ENCODE measurements around the gene PRKN.

Gene PRKN

DNA sequence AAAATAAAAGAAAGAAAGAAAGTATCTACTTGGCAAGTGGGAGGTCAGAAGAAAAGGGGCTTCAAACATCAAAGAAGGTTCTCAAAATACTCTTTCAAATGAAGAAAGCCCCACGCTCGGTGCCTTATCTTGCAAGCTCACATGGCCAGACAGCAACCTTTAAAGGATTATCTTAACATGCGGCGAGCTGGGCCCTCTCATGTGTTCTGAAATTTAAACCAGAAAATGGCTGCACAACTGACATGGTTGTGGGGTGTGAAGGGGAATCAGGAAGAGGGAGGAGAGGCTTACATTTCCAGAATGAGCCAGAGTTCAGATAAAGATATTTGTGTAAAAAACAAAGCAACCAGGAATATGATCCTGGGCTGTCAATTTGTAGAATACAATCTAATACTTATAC lies 363.1 kb downstream of the PRKN start:
- Histone ChIP-seq H3K36me3 (ENCODE audit: control insufficient read depth in 1 of 2, insufficient read depth in 2 of 2, low read length in 2 of 2) (no peaks in the 10 kb centered on the region), H3K9ac (ENCODE audit: low read depth in 1 of 2, low read length in 2 of 2) (no peak overlapping the region), H3K27ac (ENCODE audit: low read depth, low read length) (no peak overlapping the region), H3K4me1 (ENCODE audit: control insufficient read depth in 1 of 2, insufficient read depth in 2 of 2, low read length in 2 of 2) (no peaks in the 10 kb centered on the region), H3K4me3 (ENCODE audit: low read depth in 1 of 2, low read length in 2 of 2) (no peak overlapping the region), H3K27me3 (ENCODE audit: control insufficient read depth in 1 of 2, insufficient read depth in 2 of 2, low read length in 2 of 2) (no peaks in the 10 kb centered on the region), H3K9me3 (ENCODE audit: control insufficient read depth in 1 of 2, low read length in 2 of 2) (no peaks in the 10 kb centered on the region)

DNA sequence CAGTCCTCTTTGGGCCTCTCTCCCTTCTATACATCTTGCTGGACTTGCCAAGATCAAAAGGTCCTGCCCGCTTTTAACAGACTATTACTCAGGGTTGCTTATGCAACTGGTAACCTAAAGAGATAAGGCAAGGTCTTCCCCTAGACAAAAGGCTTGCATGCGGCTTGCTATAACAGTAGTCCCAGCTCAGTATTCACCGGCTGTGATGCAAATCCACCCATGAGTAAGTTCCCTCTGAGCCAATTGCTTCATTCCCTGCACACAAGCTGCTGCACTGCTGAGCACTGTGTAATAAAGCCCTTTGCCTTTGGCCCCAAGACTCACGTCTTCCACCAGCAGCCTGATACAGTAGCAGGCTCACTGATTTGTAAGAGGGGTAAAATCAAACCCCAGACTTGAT lies 363.8 kb downstream of the PRKN start:
- H3K9me3 ChIP-seq (ENCODE audit: control insufficient read depth in 1 of 2, low read length in 2 of 2) = no peaks in the 10 kb centered on the region
- H3K27me3 ChIP-seq (ENCODE audit: control insufficient read depth in 1 of 2, insufficient read depth in 2 of 2, low read length in 2 of 2) = no peaks in the 10 kb centered on the region
- no peak overlapping the region for H3K4me3 ChIP-seq (ENCODE audit: low read depth in 1 of 2, low read length in 2 of 2)
- no peaks in the 10 kb centered on the region for H3K36me3 ChIP-seq (ENCODE audit: control insufficient read depth in 1 of 2, insufficient read depth in 2 of 2, low read length in 2 of 2)
- no peaks in the 10 kb centered on the region for H3K4me1 ChIP-seq (ENCODE audit: control insufficient read depth in 1 of 2, insufficient read depth in 2 of 2, low read length in 2 of 2)
- H3K9ac ChIP-seq (ENCODE audit: low read depth in 1 of 2, low read length in 2 of 2) = no peak overlapping the region
- no peak overlapping the region for H3K27ac ChIP-seq (ENCODE audit: low read depth, low read length)

- Histone ChIP-seq H3K27ac (ENCODE audit: low read depth, low read length) (no peak overlapping the region), H3K36me3 (ENCODE audit: control insufficient read depth in 1 of 2, insufficient read depth in 2 of 2, low read length in 2 of 2) (no peaks in the 10 kb centered on the region), H3K27me3 (ENCODE audit: control insufficient read depth in 1 of 2, insufficient read depth in 2 of 2, low read length in 2 of 2) (no peaks in the 10 kb centered on the region), H3K4me1 (ENCODE audit: control insufficient read depth in 1 of 2, insufficient read depth in 2 of 2, low read length in 2 of 2) (no peaks in the 10 kb centered on the region), H3K9ac (ENCODE audit: low read depth in 1 of 2, low read length in 2 of 2) (no peak overlapping the region), H3K9me3 (ENCODE audit: control insufficient read depth in 1 of 2, low read length in 2 of 2) (no peaks in the 10 kb centered on the region), H3K4me3 (ENCODE audit: low read depth in 1 of 2, low read length in 2 of 2) (no peak overlapping the region)
Measured at GRCh38 chr6:162360901-162361567, 366.5 kb downstream of the PRKN start.

GRCh38 chr6:162358625-162359024 lies 368.9 kb downstream of the PRKN start:
- Histone ChIP-seq H3K27ac (ENCODE audit: low read depth, low read length) (no peak overlapping the region), H3K4me1 (ENCODE audit: control insufficient read depth in 1 of 2, insufficient read depth in 2 of 2, low read length in 2 of 2) (no peaks in the 10 kb centered on the region), H3K4me3 (ENCODE audit: low read depth in 1 of 2, low read length in 2 of 2) (no peak overlapping the region), H3K9me3 (ENCODE audit: control insufficient read depth in 1 of 2, low read length in 2 of 2) (no peaks in the 10 kb centered on the region), H3K36me3 (ENCODE audit: control insufficient read depth in 1 of 2, insufficient read depth in 2 of 2, low read length in 2 of 2) (no peaks in the 10 kb centered on the region), H3K9ac (ENCODE audit: low read depth in 1 of 2, low read length in 2 of 2) (no peak overlapping the region), H3K27me3 (ENCODE audit: control insufficient read depth in 1 of 2, insufficient read depth in 2 of 2, low read length in 2 of 2) (no peaks in the 10 kb centered on the region)

- Histone ChIP-seq H3K4me1 (ENCODE audit: control insufficient read depth in 1 of 2, insufficient read depth in 2 of 2, low read length in 2 of 2) (no peaks in the 10 kb centered on the region), H3K4me3 (ENCODE audit: low read depth in 1 of 2, low read length in 2 of 2) (no peak overlapping the region), H3K9me3 (ENCODE audit: control insufficient read depth in 1 of 2, low read length in 2 of 2) (no peaks in the 10 kb centered on the region), H3K27ac (ENCODE audit: low read depth, low read length) (no peak overlapping the region), H3K36me3 (ENCODE audit: control insufficient read depth in 1 of 2, insufficient read depth in 2 of 2, low read length in 2 of 2) (no peaks in the 10 kb centered on the region), H3K9ac (ENCODE audit: low read depth in 1 of 2, low read length in 2 of 2) (no peak overlapping the region), H3K27me3 (ENCODE audit: control insufficient read depth in 1 of 2, insufficient read depth in 2 of 2, low read length in 2 of 2) (no peaks in the 10 kb centered on the region)
Measured at GRCh38 chr6:162345051-162345511, 382.5 kb downstream of the PRKN start.

DNA sequence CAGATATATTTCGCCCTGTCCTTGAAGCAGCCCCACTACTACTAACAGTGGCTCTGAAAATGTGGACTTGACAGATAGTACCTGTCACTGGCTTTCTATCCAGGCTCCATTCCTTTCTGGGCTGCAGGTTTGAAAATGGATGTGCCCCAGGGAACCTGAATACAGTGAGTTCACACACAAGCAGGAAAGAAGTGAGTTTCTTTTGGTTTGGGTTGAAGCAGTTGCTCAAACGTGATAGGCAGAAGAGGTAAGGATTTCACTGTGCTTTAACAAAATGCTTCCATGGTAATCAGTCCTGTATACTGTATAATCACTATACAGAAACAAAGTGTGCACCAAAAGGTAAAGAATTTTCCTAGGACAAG lies 382.9 kb downstream of the PRKN start:
- no peaks in the 10 kb centered on the region for H3K4me1 ChIP-seq (ENCODE audit: control insufficient read depth in 1 of 2, insufficient read depth in 2 of 2, low read length in 2 of 2)
- no peaks in the 10 kb centered on the region for H3K27me3 ChIP-seq (ENCODE audit: control insufficient read depth in 1 of 2, insufficient read depth in 2 of 2, low read length in 2 of 2)
- H3K4me3 ChIP-seq (ENCODE audit: low read depth in 1 of 2, low read length in 2 of 2) = no peak overlapping the region
- H3K9me3 ChIP-seq (ENCODE audit: control insufficient read depth in 1 of 2, low read length in 2 of 2) = no peaks in the 10 kb centered on the region
- H3K36me3 ChIP-seq (ENCODE audit: control insufficient read depth in 1 of 2, insufficient read depth in 2 of 2, low read length in 2 of 2) = no peaks in the 10 kb centered on the region
- H3K9ac ChIP-seq (ENCODE audit: low read depth in 1 of 2, low read length in 2 of 2) = no peak overlapping the region
- no peak overlapping the region for H3K27ac ChIP-seq (ENCODE audit: low read depth, low read length)

DNA sequence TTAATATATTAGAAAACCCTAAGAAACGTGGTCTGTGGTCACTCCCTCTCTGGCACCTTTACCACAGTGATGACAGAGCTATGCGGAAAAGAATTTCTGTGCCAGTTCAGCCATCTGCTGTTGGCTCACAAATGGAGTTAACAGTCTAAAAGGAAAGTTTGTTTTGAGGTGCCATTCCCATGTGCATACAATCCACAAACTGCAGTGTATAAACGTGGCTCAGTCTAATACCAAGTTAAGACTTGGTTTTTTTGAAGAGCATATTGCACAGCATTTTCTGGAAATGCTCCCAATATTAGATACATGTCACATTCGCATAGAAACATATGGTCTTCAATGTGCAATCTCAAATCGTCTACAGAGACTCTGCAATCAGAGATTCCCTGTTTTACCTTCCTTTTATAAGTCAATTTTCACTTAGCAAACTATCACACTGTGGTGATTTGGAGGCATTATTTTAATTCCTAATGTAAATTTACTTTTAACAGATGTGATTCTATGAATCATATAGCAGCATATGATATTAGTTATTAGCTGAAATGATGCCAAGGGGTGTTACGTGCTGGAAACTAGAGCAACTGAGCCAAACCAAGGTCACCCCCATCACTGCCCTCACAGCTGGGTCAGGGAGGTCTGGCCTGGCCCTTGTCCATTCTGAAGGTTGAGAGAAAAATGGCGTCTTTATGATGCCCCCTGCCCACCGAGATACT lies 383.5 kb downstream of the PRKN start:
- H3K4me3 ChIP-seq (ENCODE audit: low read depth in 1 of 2, low read length in 2 of 2) = no peak overlapping the region
- no peaks in the 10 kb centered on the region for H3K4me1 ChIP-seq (ENCODE audit: control insufficient read depth in 1 of 2, insufficient read depth in 2 of 2, low read length in 2 of 2)
- no peaks in the 10 kb centered on the region for H3K27me3 ChIP-seq (ENCODE audit: control insufficient read depth in 1 of 2, insufficient read depth in 2 of 2, low read length in 2 of 2)
- no peaks in the 10 kb centered on the region for H3K36me3 ChIP-seq (ENCODE audit: control insufficient read depth in 1 of 2, insufficient read depth in 2 of 2, low read length in 2 of 2)
- H3K9me3 ChIP-seq (ENCODE audit: control insufficient read depth in 1 of 2, low read length in 2 of 2) = no peaks in the 10 kb centered on the region
- no peak overlapping the region for H3K9ac ChIP-seq (ENCODE audit: low read depth in 1 of 2, low read length in 2 of 2)
- H3K27ac ChIP-seq (ENCODE audit: low read depth, low read length) = no peak overlapping the region

DNA sequence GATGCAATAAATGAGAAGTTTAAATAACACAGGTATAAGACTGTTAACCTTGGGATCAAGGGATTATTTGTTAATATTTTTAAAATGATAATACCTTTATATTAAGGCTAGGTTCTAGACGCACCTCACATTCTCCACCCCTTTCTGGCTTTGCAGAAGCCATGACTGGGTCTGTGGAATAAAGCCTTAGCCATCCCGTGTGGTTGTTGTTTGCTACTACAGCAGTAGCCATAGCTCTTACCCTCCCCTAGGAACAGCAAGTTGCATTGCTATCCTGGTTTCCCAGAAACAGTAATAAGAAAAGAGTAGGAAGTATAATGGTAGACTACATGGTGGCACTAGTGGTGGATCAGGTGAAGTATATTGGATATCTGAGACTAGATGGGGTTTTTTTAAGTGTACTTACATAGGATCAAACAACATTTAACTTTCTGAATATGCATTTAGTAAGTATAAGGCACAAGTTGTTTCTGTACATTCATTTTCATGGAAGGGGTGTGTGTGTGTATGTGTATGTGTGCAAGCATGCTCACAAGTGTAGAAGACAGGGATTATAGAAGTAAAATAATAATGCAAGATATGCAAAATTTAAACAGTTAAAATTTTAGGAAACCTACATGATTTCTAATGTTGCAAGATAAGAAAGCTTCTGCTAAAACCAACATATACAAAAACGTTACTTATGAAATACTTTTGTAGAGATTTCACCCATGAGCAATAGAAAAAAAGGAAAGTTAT lies 384.2 kb downstream of the PRKN start:
- H3K9ac ChIP-seq (ENCODE audit: low read depth in 1 of 2, low read length in 2 of 2) = no peak overlapping the region
- H3K4me3 ChIP-seq (ENCODE audit: low read depth in 1 of 2, low read length in 2 of 2) = no peak overlapping the region
- H3K27me3 ChIP-seq (ENCODE audit: control insufficient read depth in 1 of 2, insufficient read depth in 2 of 2, low read length in 2 of 2) = no peaks in the 10 kb centered on the region
- H3K9me3 ChIP-seq (ENCODE audit: control insufficient read depth in 1 of 2, low read length in 2 of 2) = no peaks in the 10 kb centered on the region
- H3K4me1 ChIP-seq (ENCODE audit: control insufficient read depth in 1 of 2, insufficient read depth in 2 of 2, low read length in 2 of 2) = no peaks in the 10 kb centered on the region
- no peak overlapping the region for H3K27ac ChIP-seq (ENCODE audit: low read depth, low read length)
- no peaks in the 10 kb centered on the region for H3K36me3 ChIP-seq (ENCODE audit: control insufficient read depth in 1 of 2, insufficient read depth in 2 of 2, low read length in 2 of 2)

- Histone ChIP-seq H3K27me3 (ENCODE audit: control insufficient read depth in 1 of 2, insufficient read depth in 2 of 2, low read length in 2 of 2) (no peaks in the 10 kb centered on the region), H3K27ac (ENCODE audit: low read depth, low read length) (no peak overlapping the region), H3K36me3 (ENCODE audit: control insufficient read depth in 1 of 2, insufficient read depth in 2 of 2, low read length in 2 of 2) (no peaks in the 10 kb centered on the region), H3K9ac (ENCODE audit: low read depth in 1 of 2, low read length in 2 of 2) (no peak overlapping the region), H3K4me3 (ENCODE audit: low read depth in 1 of 2, low read length in 2 of 2) (no peak overlapping the region), H3K4me1 (ENCODE audit: control insufficient read depth in 1 of 2, insufficient read depth in 2 of 2, low read length in 2 of 2) (no peaks in the 10 kb centered on the region), H3K9me3 (ENCODE audit: control insufficient read depth in 1 of 2, low read length in 2 of 2) (no peaks in the 10 kb centered on the region)
Measured at GRCh38 chr6:162337412-162337811, 390.2 kb downstream of the PRKN start.

DNA sequence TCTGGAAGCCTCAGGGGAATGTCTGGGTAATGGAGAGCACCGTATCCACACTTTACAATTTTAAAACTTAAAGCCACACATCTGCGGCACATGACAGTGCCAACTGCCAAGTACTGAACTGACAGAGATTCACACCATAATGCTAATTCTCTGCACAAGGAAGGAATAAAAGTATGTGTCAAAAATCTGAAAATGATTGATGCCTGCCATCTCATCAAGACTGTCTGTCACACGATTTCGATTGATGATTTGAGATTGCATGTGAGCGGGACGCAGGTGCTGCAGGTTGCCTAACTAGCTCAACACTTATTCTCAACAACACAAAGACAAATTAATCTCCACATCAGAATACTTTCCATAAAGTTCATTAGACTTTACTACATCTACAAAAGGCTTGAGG lies 391.2 kb downstream of the PRKN start:
- Histone ChIP-seq H3K36me3 (ENCODE audit: control insufficient read depth in 1 of 2, insufficient read depth in 2 of 2, low read length in 2 of 2) (no peaks in the 10 kb centered on the region), H3K27me3 (ENCODE audit: control insufficient read depth in 1 of 2, insufficient read depth in 2 of 2, low read length in 2 of 2) (no peaks in the 10 kb centered on the region), H3K9ac (ENCODE audit: low read depth in 1 of 2, low read length in 2 of 2) (no peak overlapping the region), H3K4me3 (ENCODE audit: low read depth in 1 of 2, low read length in 2 of 2) (no peak overlapping the region), H3K4me1 (ENCODE audit: control insufficient read depth in 1 of 2, insufficient read depth in 2 of 2, low read length in 2 of 2) (no peaks in the 10 kb centered on the region), H3K27ac (ENCODE audit: low read depth, low read length) (no peak overlapping the region), H3K9me3 (ENCODE audit: control insufficient read depth in 1 of 2, low read length in 2 of 2) (no peaks in the 10 kb centered on the region)
